ENCODE results near the gene SPHK2.
"Not testable (repeated sequence)": the region's sequence is repeated elsewhere in the genome, so short reads cannot be mapped to it uniquely, and the experiment has no call there.

Gene SPHK2

GRCh38 chr19:48625891-48626327, 6.6 kb downstream of the SPHK2 start:
- no peak for DNase-seq

GRCh38 chr19:48627201-48627864, 8.0 kb downstream of the SPHK2 start:
- no peak for DNase-seq

GRCh38 chr19:48627865-48628314, 8.6 kb downstream of the SPHK2 start:
- DNase-seq, result no peak

GRCh38 chr19:48628486-48629296, 9.4 kb downstream of the SPHK2 start:
- DNase-seq, result no peak

- DNase-seq, result no peak
These were observed 9.9 kb downstream of the SPHK2 start for GRCh38 chr19:48629297-48629598.

GRCh38 chr19:48629599-48630295, 10.4 kb downstream of the SPHK2 start:
- no peak for DNase-seq

GRCh38 chr19:48630296-48631063, 11.2 kb downstream of the SPHK2 start:
- DNase-seq, result no peak

GRCh38 chr19:48631225-48631624, 11.9 kb downstream of the SPHK2 start:
- no peak for DNase-seq

- DNase-seq, result not testable (repeated sequence)
These were observed 13.0 kb downstream of the SPHK2 start for GRCh38 chr19:48632286-48632685.

- no peak for DNase-seq
These were observed 13.4 kb downstream of the SPHK2 start for GRCh38 chr19:48632692-48633147.

- no peak for DNase-seq
These were observed 14.1 kb downstream of the SPHK2 start for GRCh38 chr19:48633148-48634035.

- no peak for DNase-seq
These were observed 14.7 kb downstream of the SPHK2 start for GRCh38 chr19:48634036-48634342.

- DNase-seq, result peak; percentile 96
These were observed 15.3 kb downstream of the SPHK2 start for GRCh38 chr19:48634424-48635262.

- DNase-seq, result peak; percentile 93
These were observed 16.1 kb downstream of the SPHK2 start for GRCh38 chr19:48635263-48635965.

GRCh38 chr19:48635966-48636858, 16.9 kb downstream of the SPHK2 start:
- peak; percentile 64 for DNase-seq

GRCh38 chr19:48636859-48637448, 17.6 kb downstream of the SPHK2 start, which contains the start of gene DBP:
Gene DBP, minus strand, starts transcription at chr19:48637379. Its CDS starts 385 bp downstream, at chr19:48636994.
- DNase-seq, result peak; percentile 73

- peak; percentile 97 for DNase-seq
These were observed 18.2 kb downstream of the SPHK2 start for GRCh38 chr19:48637449-48637947.
